HG03558 (cell line): ENCODE data around the gene ITGB3.

ENCODE experiments used
- ATAC-seq: cut with Tn5 transposase; IDR thresholded peaks from one replicate; pipeline ENCODE4 v1.9.1; 2021; ENCODE audit warnings: moderate number of reproducible peaks; ENCODE audit not compliant: unreplicated experiment; ENCODE audit errors: extremely low read depth

The ITGB3 gene

DNA sequence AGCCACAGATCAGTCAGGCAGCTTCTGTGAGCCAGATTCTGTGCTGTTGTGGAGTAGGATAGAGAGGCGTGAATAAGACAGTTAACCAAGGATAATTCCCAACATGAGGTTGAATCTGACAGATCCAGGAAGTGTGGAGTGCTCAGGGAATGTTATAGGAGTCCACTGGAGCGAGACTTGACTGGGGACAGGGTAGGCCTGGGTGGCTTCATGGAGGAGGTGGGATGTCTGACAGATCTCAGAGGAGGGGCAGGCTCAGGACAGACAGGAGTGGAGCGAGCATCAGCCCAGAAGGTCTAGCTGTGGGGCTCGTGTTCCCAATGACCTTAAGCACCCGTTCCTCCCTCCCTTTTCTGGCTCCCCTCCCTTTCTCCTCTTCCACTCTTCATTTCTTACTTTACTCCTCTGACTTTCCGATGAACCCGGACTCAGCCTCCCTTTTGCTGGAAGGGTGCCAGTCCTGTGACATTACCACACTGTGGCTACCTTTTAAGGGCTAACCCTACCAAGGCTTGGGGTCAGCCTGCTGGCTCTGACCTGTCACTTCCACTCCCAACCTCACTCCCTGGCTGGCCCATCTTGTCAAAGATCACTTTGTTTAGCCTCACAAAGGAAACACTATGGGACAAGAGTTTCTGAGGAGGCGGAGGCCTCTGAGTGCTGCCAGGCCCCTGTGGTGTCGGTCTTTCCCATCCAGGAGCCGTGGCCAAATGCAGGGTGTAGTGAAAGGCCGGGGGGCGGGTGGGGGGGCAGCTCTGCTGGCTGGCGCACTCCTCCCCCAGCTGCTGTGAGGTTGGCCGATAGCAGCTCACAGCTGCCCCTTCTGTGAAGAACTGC lies 41.6 kb downstream of the ITGB3 start:
- no peak for ATAC-seq

DNA sequence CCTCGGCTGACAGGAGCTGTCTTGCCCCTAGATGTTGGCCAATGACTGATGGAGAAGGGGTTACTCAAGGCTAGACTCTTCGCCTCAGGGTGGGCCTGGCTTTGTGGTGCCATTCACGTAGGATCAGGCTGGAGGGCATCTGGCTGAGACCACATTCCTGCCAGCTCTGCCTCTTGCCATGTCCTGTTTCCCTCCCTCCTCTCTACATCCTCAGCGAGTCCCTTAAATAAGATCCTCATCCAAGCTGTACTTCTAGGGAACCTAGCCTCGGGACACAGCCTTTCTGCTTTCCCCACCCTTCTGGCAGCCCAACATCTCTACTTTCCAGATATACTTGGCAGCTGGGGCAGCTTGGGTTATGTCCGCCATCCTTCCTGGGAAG lies 42.2 kb downstream of the ITGB3 start:
- no peak for ATAC-seq

DNA sequence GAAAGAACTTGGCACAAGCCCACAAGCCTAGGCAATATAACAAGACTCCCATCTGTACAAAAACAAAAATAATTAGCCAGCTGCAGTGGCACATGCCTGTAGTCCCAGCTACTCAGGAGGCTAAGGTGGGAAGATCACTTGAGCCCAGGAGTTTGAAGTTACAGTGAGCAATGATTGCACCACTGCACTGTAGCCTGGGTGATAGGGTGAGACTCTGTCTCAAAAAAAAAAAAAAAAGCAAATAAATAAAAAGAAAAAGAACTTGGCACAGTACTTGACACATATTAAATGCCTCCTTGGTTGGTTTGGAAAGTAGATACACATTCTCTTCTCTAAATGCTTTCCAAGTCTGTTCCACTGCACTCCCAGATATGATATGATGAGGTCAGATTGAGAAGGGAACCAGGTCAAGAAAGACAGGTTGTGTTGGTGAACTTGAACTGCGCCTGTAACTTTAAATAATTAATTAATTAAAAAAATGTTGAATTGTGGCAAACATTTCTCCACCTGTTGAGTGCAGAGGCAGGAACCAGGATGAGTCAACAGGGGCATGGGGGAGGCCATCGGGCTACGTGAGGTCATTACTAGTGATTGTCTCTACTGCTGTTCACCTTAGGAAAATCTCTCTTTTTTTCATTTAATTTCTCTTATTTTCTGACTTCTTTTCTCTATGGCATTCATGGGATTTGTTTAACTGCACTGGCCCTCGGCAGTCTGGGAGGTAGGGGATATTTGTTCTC lies 44.2 kb downstream of the ITGB3 start:
- no peak for ATAC-seq

GRCh38 chr17:47298712-47299111 lies 45.1 kb downstream of the ITGB3 start:
- ATAC-seq: no peak

GRCh38 chr17:47299239-47299910 lies 45.7 kb downstream of the ITGB3 start:
- no peak for ATAC-seq

DNA sequence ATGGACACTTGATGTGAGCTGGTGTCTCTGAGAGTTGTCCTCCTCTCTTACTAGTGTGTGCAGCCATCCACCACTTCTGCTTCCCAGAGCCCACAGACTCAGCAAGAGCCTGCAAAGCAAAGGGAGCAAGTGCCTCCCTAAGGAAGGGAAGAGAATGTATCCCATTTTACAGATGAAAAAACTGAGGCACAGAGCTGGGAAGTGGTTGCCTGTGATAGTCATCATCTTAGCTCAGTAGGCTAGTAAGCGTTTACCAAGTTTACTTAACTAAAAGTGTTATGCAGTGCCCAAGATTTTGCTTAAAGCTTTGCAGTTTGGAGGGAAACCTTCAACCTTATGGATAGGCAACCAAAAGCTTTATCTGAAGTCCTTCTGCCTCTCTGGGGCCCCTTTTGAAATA lies 47.1 kb downstream of the ITGB3 start:
- ATAC-seq: no peak

- ATAC-seq: no peak
Measured at GRCh38 chr17:47301161-47301560, 47.5 kb downstream of the ITGB3 start.

DNA sequence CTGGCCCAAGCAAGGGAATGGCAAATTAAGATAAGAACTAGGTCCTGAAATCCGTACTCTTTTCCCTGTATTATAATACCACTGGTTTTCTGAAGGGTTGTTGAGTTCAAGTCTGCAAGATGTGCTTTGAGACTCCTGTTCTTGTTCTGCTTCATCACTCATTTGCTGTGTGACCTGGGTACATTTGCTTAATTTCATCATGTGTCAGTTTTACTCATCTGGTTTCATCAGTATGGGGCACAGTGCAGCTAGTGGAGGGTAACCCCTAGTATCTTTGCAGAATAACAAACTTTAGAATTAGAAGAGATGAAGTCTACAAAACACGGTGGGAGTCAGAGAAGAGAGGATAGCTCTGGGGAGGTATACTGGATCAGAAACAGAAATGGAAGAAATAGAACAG lies 48.2 kb downstream of the ITGB3 start:
- no peak for ATAC-seq

GRCh38 chr17:47304186-47304585 lies 50.6 kb downstream of the ITGB3 start:
- no peak for ATAC-seq

GRCh38 chr17:47305302-47305923 lies 51.8 kb downstream of the ITGB3 start:
- no peak for ATAC-seq

DNA sequence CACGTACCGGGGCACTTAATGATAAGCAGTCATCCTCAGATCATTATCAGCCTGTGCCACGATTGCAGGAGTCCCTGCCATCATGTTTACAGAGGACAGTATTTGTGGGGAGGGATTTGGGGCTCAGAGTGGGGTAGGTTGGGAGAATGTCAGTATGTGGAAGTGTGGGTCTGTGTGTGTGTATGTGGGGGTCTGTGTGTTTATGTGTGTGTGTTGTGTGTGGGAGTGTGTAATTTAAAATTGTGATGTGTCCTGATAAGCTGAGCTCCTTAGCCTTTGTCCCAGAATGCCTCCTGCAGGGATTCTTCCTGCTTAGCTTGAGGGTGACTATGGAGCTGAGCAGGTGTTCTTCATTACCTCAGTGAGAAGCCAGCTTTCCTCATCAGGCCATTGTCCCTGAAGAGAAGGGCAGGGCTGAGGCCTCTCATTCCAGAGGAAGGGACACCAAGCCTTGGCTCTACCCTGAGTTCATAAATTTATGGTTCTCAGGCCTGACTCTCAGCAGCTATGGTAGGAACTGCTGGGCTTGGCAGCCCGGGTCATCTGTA lies 56.6 kb downstream of the ITGB3 start:
- ATAC-seq: no peak

DNA sequence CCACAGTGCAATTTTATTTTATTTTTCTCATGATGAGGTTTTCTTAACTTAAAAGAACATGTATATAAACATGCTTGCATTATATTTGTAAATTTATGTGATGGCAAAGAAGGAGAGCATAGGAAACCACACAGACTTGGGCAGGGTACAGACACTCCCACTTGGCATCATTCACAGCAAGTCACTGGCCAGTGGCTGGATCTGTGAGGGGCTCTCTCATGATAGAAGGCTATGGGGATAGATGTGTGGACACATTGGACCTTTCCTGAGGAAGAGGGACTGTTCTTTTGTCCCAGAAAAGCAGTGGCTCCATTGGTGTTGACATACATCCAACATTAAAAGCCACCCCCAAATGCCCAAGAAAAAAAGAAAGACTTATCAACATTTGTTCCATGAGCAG lies 57.8 kb downstream of the ITGB3 start:
- no peak for ATAC-seq

- no peak for ATAC-seq
Measured at GRCh38 chr17:47315451-47316266, 62.0 kb downstream of the ITGB3 start.

GRCh38 chr17:47316311-47316710 lies 62.7 kb downstream of the ITGB3 start:
- no peak for ATAC-seq

DNA sequence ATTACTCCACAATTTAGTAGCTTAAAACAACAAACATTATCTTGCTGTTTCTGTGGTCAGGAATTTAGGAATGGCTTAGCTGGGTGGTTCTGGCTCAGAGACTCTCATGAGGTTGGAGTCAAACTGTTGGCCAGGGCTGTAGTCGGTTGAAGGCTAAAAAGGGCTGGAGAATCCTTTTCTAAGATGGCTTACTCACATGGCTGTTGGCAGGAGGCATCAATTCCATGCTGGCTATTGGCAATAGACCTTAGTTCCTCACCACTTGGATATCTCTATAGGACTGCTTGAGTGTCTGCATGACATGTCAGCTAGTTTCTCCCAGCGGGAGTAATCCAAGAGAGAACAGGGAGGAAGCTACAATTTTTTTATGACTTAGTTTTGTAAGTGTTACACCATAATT lies 63.5 kb downstream of the ITGB3 start:
- ATAC-seq: no peak

- no peak for ATAC-seq
Measured at GRCh38 chr17:47318197-47318918, 64.7 kb downstream of the ITGB3 start.

DNA sequence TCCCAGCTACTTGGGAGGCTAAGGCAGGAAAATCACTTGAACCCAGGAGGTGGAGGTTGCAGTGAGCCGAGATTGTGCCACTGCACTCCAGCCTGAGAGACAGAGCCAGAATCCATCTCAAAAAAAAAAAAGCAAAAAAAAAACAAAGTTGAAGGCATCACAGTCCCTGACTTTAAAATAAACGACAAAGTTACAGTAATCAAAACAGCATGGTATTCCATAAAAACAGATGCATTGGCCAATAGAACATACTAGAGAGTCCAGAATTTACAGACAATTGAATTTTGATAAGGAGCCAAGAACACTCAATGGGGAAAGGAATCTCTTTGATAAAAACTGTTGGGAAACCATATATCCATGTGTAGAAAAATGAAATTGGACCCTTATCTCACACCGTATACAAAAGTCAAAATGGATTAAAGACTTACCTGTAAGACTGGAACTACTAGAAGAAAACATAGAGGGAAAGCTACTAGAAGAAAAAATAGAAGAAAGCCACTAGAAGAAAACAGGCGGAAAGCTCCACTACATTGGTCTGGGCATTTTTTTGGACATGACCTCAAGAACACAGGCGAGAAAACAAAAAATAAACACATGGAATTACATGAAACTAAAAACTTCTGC lies 67.4 kb downstream of the ITGB3 start:
- no peak for ATAC-seq

DNA sequence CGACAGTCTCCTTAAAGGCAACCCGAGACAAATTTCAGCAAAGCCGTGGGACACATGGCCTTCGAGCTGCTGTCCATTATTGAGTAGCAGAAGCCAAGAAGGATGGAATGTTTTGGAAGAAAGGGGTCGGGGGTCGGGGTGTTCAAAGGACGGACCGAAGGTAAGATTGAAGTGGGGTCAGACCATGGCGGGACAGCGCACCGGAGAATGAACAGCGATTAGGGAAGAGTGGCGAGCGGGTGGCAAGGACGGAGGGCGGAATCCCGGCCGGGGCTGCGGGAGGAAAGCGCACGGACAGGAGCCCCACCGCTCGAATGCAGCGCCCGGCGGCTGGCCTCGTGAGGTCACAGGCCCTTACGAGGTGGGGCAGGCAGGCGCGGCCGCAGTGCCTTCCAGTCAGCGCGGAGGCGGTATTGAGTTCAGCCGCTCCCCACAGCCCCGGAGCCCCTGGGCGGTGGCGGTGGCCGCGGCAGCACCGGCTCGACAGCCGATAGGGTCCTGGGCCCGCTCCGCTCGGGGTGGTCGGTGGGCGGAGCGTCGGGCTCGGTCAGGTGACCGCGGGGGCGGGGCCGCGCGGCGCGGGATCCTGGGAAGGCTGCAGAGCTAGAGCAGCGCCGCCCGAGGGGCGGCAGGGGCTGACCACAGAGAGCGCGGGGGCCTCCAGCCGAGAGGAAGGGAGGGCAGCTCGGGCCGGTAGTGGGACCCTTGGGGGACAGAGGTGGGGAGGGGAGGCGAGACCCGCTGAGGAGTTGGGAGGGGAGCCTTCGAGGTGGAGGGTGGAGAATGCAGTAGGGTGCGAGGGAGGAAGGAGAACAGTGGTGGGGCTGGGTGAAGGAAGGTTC lies 70.0 kb downstream of the ITGB3 start, which contains the start of gene EFCAB13:
TSS of gene EFCAB13 (plus strand) at position 574 of the 842 bp plus-strand sequence. CDS start 4,399 bp downstream, outside the sequence.
- ATAC-seq: peak; percentile 67
